PC-9 (cell line): Measurements from ENCODE around the gene CCNJ. TPM values are rescaled to one million over a fixed set of nuclear protein-coding genes. Genes with fewer than 3 reads are reported as not detected.
A peak's percentile ranks its signal among the peaks of the same experiment; 100 is the strongest.

Experiments used
- BruUV-seq: library from RNA; stranded (reverse); fragments of 400-500 nt; replicated peaks from 2 replicates; lab custom pipeline; 2021; lab: Mats Ljungman, UMichigan
- CTCF ChIA-PET: fragments of 300-600 bp; sonication (Branson Sonifier 250); formaldehyde crosslinking; loops from one replicate; lab custom pipeline; 2022; ENCODE audit warnings: antibody characterized with exemption; lab: Charles Lee
- POLR2A ChIA-PET: fragments of 300-600 bp; sonication (Branson Sonifier 250); formaldehyde crosslinking; loops from one replicate; lab custom pipeline; 2022; ENCODE audit warnings: antibody characterized with exemption; ENCODE audit not compliant: unreplicated experiment; lab: Charles Lee
- DNase-seq, 2 experiments: peaks; one replicate each; pipeline versions ENCODE4 v3.0.0 to v3.0.0-alpha.2; 2015 to 2022; ENCODE audit warnings: mixed read lengths in 1 of 2
- H2AFZ ChIP-seq: fragments of 200-600 bp; sonication (generic); 2 replicates; pipeline ENCODE4 v1.8.1; 2017; ENCODE audit warnings: antibody characterized with exemption
- H3F3A ChIP-seq: fragments of 200-600 bp; sonication (generic); 2 replicates; pipeline ENCODE4 v1.8.1; 2017; ENCODE audit warnings: antibody characterized with exemption, mild to moderate bottlenecking, low read depth; ENCODE audit not compliant: insufficient read depth
- H3K27ac ChIP-seq: fragments of 200-600 bp; sonication (generic); 2 replicates; pipeline ENCODE4 v1.6.1; 2016; ENCODE audit warnings: mixed run types
- H3K27me3 ChIP-seq: fragments of 200-600 bp; sonication (generic); 2 replicates; pipeline ENCODE4 v1.6.1; 2016; ENCODE audit warnings: low read depth, mixed run types; ENCODE audit not compliant: insufficient read depth
- H3K36me3 ChIP-seq: fragments of 200-600 bp; sonication (generic); 2 replicates; pipeline ENCODE4 v1.6.1; 2016; ENCODE audit warnings: low read depth, mixed run types
- H3K4me1 ChIP-seq: fragments of 200-600 bp; sonication (generic); replicated peaks from 2 replicates; pipeline ENCODE4 v1.6.1; 2016; ENCODE audit warnings: mixed run types; ENCODE audit not compliant: insufficient read depth
- H3K4me2 ChIP-seq: fragments of 200-600 bp; sonication (generic); 2 replicates; pipeline ENCODE4 v1.6.1; 2017; ENCODE audit warnings: mixed run types
- H3K4me3 ChIP-seq: fragments of 200-600 bp; sonication (generic); 2 replicates; pipeline ENCODE4 v1.6.1; 2016; ENCODE audit warnings: mixed run types
- H3K79me2 ChIP-seq: fragments of 200-600 bp; sonication (generic); 2 replicates; pipeline ENCODE4 v1.6.1; 2017; ENCODE audit warnings: low read depth, mixed run types
- H3K9me2 ChIP-seq: fragments of 200-600 bp; sonication (generic); 2 replicates; pipeline ENCODE4 v1.8.1; 2017; ENCODE audit warnings: mild to moderate bottlenecking; ENCODE audit not compliant: insufficient read depth
- H3K9me3 ChIP-seq: fragments of 200-600 bp; sonication (generic); 2 replicates; pipeline ENCODE4 v1.8.1; 2016; ENCODE audit warnings: low read depth; ENCODE audit not compliant: insufficient read depth
- H4K20me1 ChIP-seq: fragments of 200-600 bp; sonication (generic); 2 replicates; pipeline ENCODE4 v1.8.1; 2017; ENCODE audit not compliant: insufficient read depth
- CTCF ChIP-seq: fragments of 200-600 bp; sonication (generic); conservative IDR thresholded peaks from 2 replicates; pipeline ENCODE4 v1.6.1; 2017; ENCODE audit warnings: mixed run types, antibody characterized with exemption, mild to moderate bottlenecking, moderate library complexity
- EZH2 ChIP-seq: fragments of 200-600 bp; sonication (generic); IDR thresholded peaks from 2 replicates; pipeline ENCODE4 v1.8.0; 2017; ENCODE audit warnings: antibody characterized with exemption, low read depth
- intact Hi-C: fragments of 100-400 bp; cut with micrococcal nuclease; formaldehyde crosslinking; loops from one replicate; pipeline ENCODE4 v1.10.0; 2022; ENCODE audit not compliant: unreplicated experiment
- total RNA-seq: library from RNA; stranded (reverse); gene quantifications from 2 replicates; pipeline ENCODE4 v1.2.3, GENCODE V29; 2021

The CCNJ gene
- total RNA-seq, 1 experiment from 2014 or later, result 2.5 TPM

GRCh38 chr10:96090463-96090800, 47.0 kb downstream of the CCNJ start:
- Histone ChIP-seq H3K9me3 (no peaks in the 10 kb centered on the region; the same call in 1 of the 2 replicates), H3F3A (peaks cover 3% of the 10 kb centered on the region; the same call in 1 of the 2 replicates), H3K36me3 (no peaks in the 10 kb centered on the region), H4K20me1 (no peaks in the 10 kb centered on the region), H3K79me2 (no peaks in the 10 kb centered on the region), H3K4me2 (peak overlapping the region; percentile 89), H3K4me1 (no peaks in the 10 kb centered on the region), H3K4me3 (peak overlapping the region; percentile 93), H3K27ac (peak overlapping the region; percentile 87), H3K9me2 (no peaks in the 10 kb centered on the region), H3K27me3 (0 out of 2 replicates have a peak, but pooled peaks cover 11% of the 10 kb centered on the region), H2AFZ (peak overlapping the region; percentile 100)
- ChIA-PET POLR2A (interaction anchor here (0.6 kb wide), 2 partner anchors 176 to 1732 kb away, joined by 4 to 5 read pairs; no protein-coding TSS in a partner anchor), CTCF (no interaction called here)
- TSS peak; percentile 91 for BruUV-seq
- no peak for DNase-seq
- TF ChIP-seq EZH2 (no peak), CTCF (no peak)
- intact Hi-C loops, result loop anchor here (1.0 kb wide), 1 partner anchor 40 kb away; the partner anchor contains the start of gene ZNF518A

- H3K27ac ChIP-seq, result no peak overlapping the region
- H3K9me2 ChIP-seq, result no peaks in the 10 kb centered on the region
- BruUV-seq, result no TSS peak
- no peak for DNase-seq
- intact Hi-C loops, result no loop called here
- H4K20me1 ChIP-seq, result no peaks in the 10 kb centered on the region
- H3K27me3 ChIP-seq, result peaks cover 15% of the 10 kb centered on the region; the same call in 1 of the 2 replicates
- no peaks in the 10 kb centered on the region for H3K4me1 ChIP-seq
- peaks cover 3% of the 10 kb centered on the region; the same call in 1 of the 2 replicates for H3F3A ChIP-seq
- H3K36me3 ChIP-seq, result no peaks in the 10 kb centered on the region
- TF ChIP-seq CTCF (no peak), EZH2 (no peak)
- H3K9me3 ChIP-seq, result no peaks in the 10 kb centered on the region; the same call in 1 of the 2 replicates
- no peaks in the 10 kb centered on the region for H3K79me2 ChIP-seq
- CTCF ChIA-PET, result no interaction called here
- H3K4me2 ChIP-seq, result no peak overlapping the region
- POLR2A ChIA-PET, result no interaction called here
- no peak overlapping the region for H3K4me3 ChIP-seq
- H2AFZ ChIP-seq, result no peak overlapping the region
These were observed 49.8 kb downstream of the CCNJ start for GRCh38 chr10:96092999-96093767.

GRCh38 chr10:96093948-96094347, 50.6 kb downstream of the CCNJ start:
- Histone ChIP-seq H2AFZ (no peak overlapping the region), H3K4me1 (no peaks in the 10 kb centered on the region), H4K20me1 (no peaks in the 10 kb centered on the region), H3K27me3 (peaks cover 15% of the 10 kb centered on the region; the same call in 1 of the 2 replicates), H3F3A (peaks cover 3% of the 10 kb centered on the region; the same call in 1 of the 2 replicates), H3K27ac (no peak overlapping the region), H3K9me2 (no peaks in the 10 kb centered on the region), H3K36me3 (no peaks in the 10 kb centered on the region), H3K9me3 (no peaks in the 10 kb centered on the region; the same call in 1 of the 2 replicates), H3K79me2 (no peaks in the 10 kb centered on the region), H3K4me3 (no peak overlapping the region), H3K4me2 (no peak overlapping the region)
- CTCF ChIA-PET, result no interaction called here
- no peak for DNase-seq
- POLR2A ChIA-PET, result no interaction called here
- no TSS peak for BruUV-seq
- TF ChIP-seq EZH2 (no peak), CTCF (no peak)
- intact Hi-C loops, result no loop called here
